ENCODE measurements around the gene VPS39.

- TF ChIP-seq CTCF (IDR thresholded peaks at IDR 0.05) (no peak), POLR2A (IDR thresholded peaks at IDR 0.05) (no peak)
Measured at GRCh38 chr15:42151736-42152135, 56.4 kb downstream of the VPS39 start.

All from testis (tissue), 2 donors.